KMS-11 (cell line): ENCODE results near the gene TMEM174.

Experiments used
- H2AFZ ChIP-seq: fragments of 200-600 bp; sonication (generic); 2 replicates; pipeline ENCODE4 v1.6.1; 2016; ENCODE audit warnings: antibody characterized with exemption, mixed run types, low read depth
- H3K27ac ChIP-seq: fragments of 200-600 bp; sonication (generic); 2 replicates; pipeline ENCODE4 v1.6.1; 2016; ENCODE audit warnings: mild to moderate bottlenecking, mixed run types
- H3K27me3 ChIP-seq: fragments of 200-600 bp; sonication (generic); 2 replicates; pipeline ENCODE4 v1.6.1; 2017; ENCODE audit warnings: mild to moderate bottlenecking, low read depth, mixed run types, moderate library complexity; ENCODE audit not compliant: insufficient read depth
- H3K36me3 ChIP-seq: fragments of 200-600 bp; sonication (generic); 2 replicates; pipeline ENCODE4 v1.6.1; 2017; ENCODE audit warnings: mild to moderate bottlenecking, mixed run types; ENCODE audit not compliant: insufficient read depth
- H3K4me1 ChIP-seq: fragments of 200-600 bp; sonication (generic); 2 replicates; pipeline ENCODE4 v1.6.1; 2016; ENCODE audit warnings: mild to moderate bottlenecking, low read depth, mixed run types; ENCODE audit not compliant: poor library complexity, severe bottlenecking
- H3K4me2 ChIP-seq: fragments of 200-600 bp; sonication (generic); 2 replicates; pipeline ENCODE4 v1.7.0; 2016; ENCODE audit warnings: mild to moderate bottlenecking, mixed run types
- H3K4me3 ChIP-seq: fragments of 200-600 bp; sonication (generic); IDR thresholded peaks from 2 replicates; pipeline ENCODE4 v1.6.1; 2017; ENCODE audit warnings: low read depth, low read length, mixed read lengths; ENCODE audit not compliant: insufficient read depth
- H3K79me2 ChIP-seq: fragments of 200-600 bp; sonication (generic); 2 replicates; pipeline ENCODE4 v1.6.1; 2016; ENCODE audit warnings: low read depth, mixed run types; ENCODE audit not compliant: insufficient read depth
- H3K9ac ChIP-seq: fragments of 200-600 bp; sonication (generic); 2 replicates; pipeline ENCODE4 v1.6.1; 2016; ENCODE audit warnings: mild to moderate bottlenecking, mixed run types
- H4K20me1 ChIP-seq: fragments of 200-600 bp; sonication (generic); 2 replicates; pipeline ENCODE4 v1.6.1; 2016; ENCODE audit warnings: mild to moderate bottlenecking, mixed run types; ENCODE audit not compliant: insufficient read depth
- CTCF ChIP-seq: fragments of 200-600 bp; sonication (generic); conservative IDR thresholded peaks from 2 replicates; pipeline ENCODE4 v1.6.1; 2017; ENCODE audit warnings: low read depth, mild to moderate bottlenecking, antibody characterized with exemption, low read length, moderate library complexity, mixed read lengths

The TMEM174 gene

GRCh38 chr5:73158313-73158712 is 14.7 kb upstream of the TMEM174 start:
- Histone ChIP-seq H4K20me1 (no peaks in the 10 kb centered on the region), H3K4me1 (peaks cover 23% of the 10 kb centered on the region), H2AFZ (no peak overlapping the region), H3K27ac (no peak overlapping the region), H3K4me2 (no peak overlapping the region), H3K9ac (no peak overlapping the region), H3K27me3 (peaks cover 84% of the 10 kb centered on the region), H3K79me2 (no peaks in the 10 kb centered on the region), H3K36me3 (no peaks in the 10 kb centered on the region), H3K4me3 (no peak overlapping the region)
- TF ChIP-seq CTCF: no peak

GRCh38 chr5:73160239-73160671 is 12.7 kb upstream of the TMEM174 start:
- no peaks in the 10 kb centered on the region for H3K79me2 ChIP-seq
- H3K27ac ChIP-seq: no peak overlapping the region
- H4K20me1 ChIP-seq: no peaks in the 10 kb centered on the region
- no peaks in the 10 kb centered on the region for H3K36me3 ChIP-seq
- H3K4me1 ChIP-seq: peaks cover 23% of the 10 kb centered on the region
- no peak overlapping the region for H3K4me3 ChIP-seq
- H3K9ac ChIP-seq: no peak overlapping the region
- no peak overlapping the region for H2AFZ ChIP-seq
- H3K27me3 ChIP-seq: peaks cover 90% of the 10 kb centered on the region
- H3K4me2 ChIP-seq: peak overlapping the region; percentile 35; the same call in 1 of the 2 replicates
- no peak for TF ChIP-seq CTCF

GRCh38 chr5:73170522-73170921 is 2.5 kb upstream of the TMEM174 start:
- no peaks in the 10 kb centered on the region for H3K79me2 ChIP-seq
- no peak overlapping the region for H3K4me3 ChIP-seq
- H3K9ac ChIP-seq: no peak overlapping the region
- no peak overlapping the region for H2AFZ ChIP-seq
- H3K4me2 ChIP-seq: no peak overlapping the region
- no peak overlapping the region for H3K27ac ChIP-seq
- H4K20me1 ChIP-seq: no peaks in the 10 kb centered on the region
- H3K36me3 ChIP-seq: no peaks in the 10 kb centered on the region
- peaks cover 7% of the 10 kb centered on the region for H3K27me3 ChIP-seq
- peak; percentile 57; the same call in 1 of the 2 replicates for TF ChIP-seq CTCF
- H3K4me1 ChIP-seq: no peaks in the 10 kb centered on the region

GRCh38 chr5:73171495-73171894 is 1.5 kb upstream of the TMEM174 start:
- H4K20me1 ChIP-seq: no peaks in the 10 kb centered on the region
- H3K79me2 ChIP-seq: no peaks in the 10 kb centered on the region
- H3K27me3 ChIP-seq: no peaks in the 10 kb centered on the region
- no peak overlapping the region for H3K27ac ChIP-seq
- no peak for TF ChIP-seq CTCF
- H3K4me2 ChIP-seq: no peak overlapping the region
- H3K36me3 ChIP-seq: no peaks in the 10 kb centered on the region
- no peak overlapping the region for H3K9ac ChIP-seq
- no peak overlapping the region for H2AFZ ChIP-seq
- no peak overlapping the region for H3K4me3 ChIP-seq
- no peaks in the 10 kb centered on the region for H3K4me1 ChIP-seq
